ENCODE measurements around the gene PHLPP2.

GRCh38 chr16:71622088-71622487 lies 102.4 kb downstream of the PHLPP2 start:
- TF ChIP-seq CTCF (IDR thresholded peaks at IDR 0.05) (no peak), POLR2A (IDR thresholded peaks at IDR 0.05) (no peak)

All from esophagus squamous epithelium (tissue), 4 donors.